Cortex of kidney (tissue), 1 donor: ENCODE measurements around the gene KRTAP10-12.

ENCODE experiments used
- DNase-seq: peaks from one replicate; lab custom pipeline; 2025; lab: John Stamatoyannopoulos, UW

Gene KRTAP10-12

DNA sequence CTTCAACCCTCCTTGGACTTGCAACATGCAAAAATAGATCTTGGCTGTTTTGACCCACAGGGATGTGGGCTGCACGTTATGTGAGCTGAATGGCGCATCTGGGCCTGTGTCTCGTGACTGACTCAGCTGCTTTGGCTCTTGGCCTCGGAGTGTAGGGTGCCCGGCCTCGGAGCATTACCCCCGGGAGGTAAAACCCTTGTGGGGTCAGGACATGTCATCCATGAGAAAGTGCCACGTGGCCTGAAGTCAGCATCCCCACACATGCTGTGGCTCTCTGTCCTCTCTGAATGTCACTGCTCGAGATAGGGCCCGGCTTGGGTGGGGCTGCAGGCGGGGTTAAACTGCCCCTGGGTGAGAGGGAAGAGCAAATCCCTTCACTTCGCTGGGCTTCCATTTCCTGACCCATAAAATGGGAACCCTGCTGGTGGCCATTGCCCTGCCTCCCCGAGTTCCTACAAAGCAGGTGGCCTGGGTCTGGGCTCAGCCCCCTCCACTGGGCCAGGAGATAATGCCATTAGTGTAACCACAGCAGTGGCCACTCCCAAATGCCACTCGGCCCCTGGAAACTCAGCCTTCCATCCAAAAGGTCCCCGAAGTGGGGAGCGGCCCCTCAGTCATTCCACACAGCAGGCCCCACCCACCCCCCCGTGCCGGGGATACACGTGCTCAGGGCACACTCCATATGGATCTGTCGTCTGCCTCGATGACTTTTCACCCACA is 37.2 kb downstream of the KRTAP10-12 start:
- no peak for DNase-seq

DNA sequence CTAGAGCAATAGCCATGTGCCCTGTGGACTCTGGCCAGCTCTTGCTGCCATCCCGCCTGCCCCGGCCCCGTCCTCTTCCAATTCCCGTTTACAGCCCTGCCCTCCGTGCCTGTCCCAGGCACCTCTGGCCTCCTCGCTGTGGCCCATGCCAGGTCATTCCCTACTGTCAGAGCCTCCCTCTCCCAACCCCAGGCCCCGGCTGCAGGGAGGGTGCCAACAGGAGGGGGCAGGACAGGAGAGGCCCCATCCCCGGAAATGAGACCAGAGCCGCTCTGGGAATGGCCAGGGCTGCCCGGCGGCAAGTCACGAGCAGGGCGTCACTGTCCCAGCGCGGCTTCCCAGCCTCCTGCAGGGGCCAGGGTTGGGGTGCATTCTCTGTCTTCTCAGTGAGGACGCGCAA is 37.9 kb downstream of the KRTAP10-12 start:
- no peak for DNase-seq

GRCh38 chr21:44735821-44736220 is 38.8 kb downstream of the KRTAP10-12 start:
- DNase-seq, result no peak

DNA sequence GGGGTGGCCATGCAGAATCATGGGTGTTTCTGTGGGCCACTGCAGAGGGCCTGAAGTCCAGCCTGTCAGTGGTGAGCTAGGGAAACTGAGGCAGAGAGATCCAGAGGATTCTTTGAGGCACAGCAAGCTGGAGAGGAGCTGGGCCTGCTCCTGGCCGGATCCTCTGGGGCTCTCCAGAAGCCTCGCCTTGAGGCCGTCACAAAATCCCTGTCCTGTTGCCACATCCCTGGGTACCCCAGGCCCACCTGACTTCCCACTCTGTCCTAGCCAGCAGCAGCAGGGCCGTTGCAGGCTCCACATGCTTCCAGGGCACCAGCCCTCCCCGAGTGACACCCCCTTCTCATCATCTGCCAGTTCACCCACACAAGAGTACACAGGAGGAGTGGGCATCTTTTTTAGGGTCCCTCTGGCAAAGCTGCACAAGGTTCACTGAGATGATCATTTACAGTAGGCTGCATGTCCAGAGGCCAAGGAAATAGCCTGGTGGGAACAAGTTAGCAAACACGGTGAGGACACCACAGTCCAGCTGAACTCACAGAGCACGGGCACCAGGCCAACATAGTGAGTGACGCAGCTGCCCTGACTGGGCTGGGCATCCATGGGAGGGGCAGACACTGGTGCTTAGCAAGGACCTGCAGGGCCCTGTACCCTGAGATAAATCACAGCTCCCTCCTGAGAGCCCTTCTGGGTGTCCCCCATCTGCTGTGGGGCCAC is 39.5 kb downstream of the KRTAP10-12 start:
- DNase-seq, result no peak

DNA sequence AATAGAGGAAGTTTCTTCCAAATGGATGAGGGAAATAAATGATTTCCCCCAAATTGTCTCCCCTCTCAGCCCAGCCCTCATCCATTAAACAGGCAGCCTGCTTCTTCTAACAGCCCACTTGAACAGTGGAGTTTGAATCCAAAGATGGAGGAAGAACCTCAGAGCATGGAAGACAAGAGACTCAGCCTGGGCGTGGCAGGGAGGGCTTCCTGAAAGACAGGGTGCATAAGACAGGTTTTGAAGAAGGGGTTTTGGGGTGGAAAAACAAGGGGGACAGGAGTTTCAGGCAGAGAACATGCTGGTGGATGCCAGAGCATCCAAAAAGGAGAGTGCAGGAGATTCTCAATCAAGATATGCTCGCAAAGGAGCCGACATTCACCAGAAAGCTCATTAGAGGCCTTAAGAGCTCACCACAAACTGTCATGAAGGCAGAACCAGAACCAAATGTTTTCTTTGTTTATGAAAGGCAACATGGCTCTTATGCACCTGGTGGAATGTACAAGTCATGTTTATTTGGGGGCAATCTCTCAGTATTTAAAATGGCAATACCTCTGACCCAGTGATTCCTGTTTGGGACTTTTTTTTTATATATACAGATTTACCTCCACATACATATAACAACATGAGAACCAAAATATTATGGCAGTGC is 40.9 kb downstream of the KRTAP10-12 start:
- DNase-seq, result no peak

GRCh38 chr21:44738621-44739020 is 41.6 kb downstream of the KRTAP10-12 start:
- no peak for DNase-seq

GRCh38 chr21:44739316-44739715 is 42.3 kb downstream of the KRTAP10-12 start:
- DNase-seq, result no peak

GRCh38 chr21:44740742-44741141 is 43.8 kb downstream of the KRTAP10-12 start:
- DNase-seq, result no peak

DNA sequence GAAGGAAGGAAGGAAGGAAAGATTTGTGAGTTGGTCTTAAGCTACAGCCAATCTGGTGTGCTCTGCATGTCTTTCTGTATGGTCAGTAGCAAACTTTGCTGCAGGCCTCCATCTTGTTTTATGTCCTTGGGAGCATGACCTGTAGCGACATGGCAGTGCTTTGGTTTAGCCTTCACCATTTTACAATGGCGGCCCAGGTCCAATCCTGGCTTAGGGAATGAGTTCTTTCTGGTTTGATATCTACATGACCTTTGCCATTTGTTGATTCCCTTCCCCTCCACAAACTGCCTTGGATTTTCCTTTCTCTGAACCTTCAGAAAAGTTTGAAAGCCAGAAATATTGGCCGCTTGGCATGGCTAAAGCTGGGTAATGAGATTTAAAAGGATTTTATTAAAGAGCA is 44.9 kb downstream of the KRTAP10-12 start:
- no peak for DNase-seq

- DNase-seq, result no peak
Observed at GRCh38 chr21:44742418-44743153, 45.6 kb downstream of the KRTAP10-12 start.
